Fibroblast of skin of right biceps (primary cell): ENCODE data around the gene RGPD8.
A peak's percentile ranks its signal among the peaks of the same experiment; 100 is the strongest.
"Not testable (repeated sequence)": the region's sequence is repeated elsewhere in the genome, so short reads cannot be mapped to it uniquely, and the experiment has no call there.

Source experiments
- DNase-seq: peaks from one replicate; pipeline ENCODE4 v3.0.0-alpha.2; 2013

The RGPD8 gene

DNA sequence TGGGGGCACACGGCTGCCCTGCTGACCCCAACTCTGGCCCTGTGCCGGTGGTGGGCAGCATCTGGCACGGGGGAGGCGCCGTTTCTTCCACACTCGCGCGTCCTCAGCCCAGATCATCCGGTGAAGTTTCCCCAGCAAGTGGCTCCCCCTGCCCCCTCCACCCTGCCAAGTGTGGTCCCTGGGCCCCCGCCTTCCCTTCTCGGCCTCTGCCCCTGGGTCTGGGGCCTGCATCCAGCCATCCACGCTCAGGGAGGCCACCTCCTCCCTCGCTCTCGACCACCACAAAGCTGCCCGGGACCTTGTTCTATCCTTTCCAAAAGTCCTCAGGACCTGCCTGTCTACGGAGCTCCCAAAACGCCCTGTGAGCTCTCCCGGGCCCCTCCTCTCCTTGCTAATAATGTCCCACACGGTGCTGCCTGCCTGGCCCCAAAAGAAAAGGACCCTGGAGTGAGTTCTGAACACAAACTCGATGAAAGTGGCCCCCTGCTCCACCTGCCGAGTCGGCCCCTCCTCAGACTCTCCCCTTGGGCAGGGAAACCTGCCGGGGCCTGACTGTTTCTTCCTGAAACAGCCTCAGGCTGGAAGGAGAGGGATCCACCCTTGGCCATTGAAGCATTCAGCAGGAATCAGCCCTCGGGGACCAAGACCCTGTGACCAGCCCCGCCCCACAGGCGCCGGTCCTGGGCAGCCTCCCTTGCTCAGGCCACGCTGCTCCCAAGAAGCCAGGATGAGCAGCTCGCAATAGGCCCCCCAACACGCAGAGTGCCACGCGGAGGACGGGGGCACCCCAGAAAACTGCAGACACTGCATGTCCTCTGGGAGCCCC is 1.7 kb upstream of the RGPD8 start:
- not testable (repeated sequence) for DNase-seq

DNA sequence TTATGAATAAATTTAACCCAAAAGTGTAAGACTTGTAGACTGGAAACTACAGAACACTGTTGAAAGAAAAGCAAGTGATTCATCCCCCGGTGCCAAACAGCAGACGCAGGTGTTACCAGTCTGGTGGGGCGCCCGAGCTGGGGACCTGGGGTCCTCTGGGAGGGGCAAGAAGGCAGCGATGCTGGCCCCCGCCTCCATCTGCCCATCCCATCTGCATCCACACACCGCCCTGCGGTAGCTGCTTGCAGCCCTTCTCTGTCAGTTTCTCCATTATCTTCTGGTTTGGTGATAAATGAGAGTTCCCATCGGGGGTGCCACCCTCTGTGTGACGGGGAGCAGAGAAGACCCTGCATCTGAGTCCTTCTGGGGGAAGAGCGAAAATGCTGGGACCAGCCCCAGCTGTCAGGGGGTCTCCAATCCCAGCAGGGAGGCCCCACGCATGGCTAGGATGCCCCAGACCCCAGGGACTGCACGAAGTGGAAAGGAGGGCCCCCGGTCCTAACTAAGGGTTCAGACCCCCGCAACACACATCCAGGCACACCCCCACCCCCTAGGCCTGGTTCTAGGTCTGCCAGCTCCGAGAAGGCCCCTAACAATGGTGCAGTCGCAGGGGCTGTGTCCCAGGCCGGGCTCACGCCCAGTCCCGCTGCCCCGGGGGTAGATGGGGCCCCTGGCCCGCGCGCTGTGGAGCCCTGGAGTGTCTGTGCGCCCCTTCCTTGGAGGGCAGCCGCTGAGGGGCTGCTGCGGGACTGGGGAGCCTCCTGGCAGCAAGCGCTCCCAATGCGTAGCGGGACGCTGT is 686 bp upstream of the RGPD8 start:
- no peak for DNase-seq

- DNase-seq: peak; percentile 12
Measured at GRCh38 chr2:112432735-112433479, 538 bp downstream of the RGPD8 start.

- not testable (repeated sequence) for DNase-seq
Measured at GRCh38 chr2:112432390-112432734, 1.1 kb downstream of the RGPD8 start.

DNA sequence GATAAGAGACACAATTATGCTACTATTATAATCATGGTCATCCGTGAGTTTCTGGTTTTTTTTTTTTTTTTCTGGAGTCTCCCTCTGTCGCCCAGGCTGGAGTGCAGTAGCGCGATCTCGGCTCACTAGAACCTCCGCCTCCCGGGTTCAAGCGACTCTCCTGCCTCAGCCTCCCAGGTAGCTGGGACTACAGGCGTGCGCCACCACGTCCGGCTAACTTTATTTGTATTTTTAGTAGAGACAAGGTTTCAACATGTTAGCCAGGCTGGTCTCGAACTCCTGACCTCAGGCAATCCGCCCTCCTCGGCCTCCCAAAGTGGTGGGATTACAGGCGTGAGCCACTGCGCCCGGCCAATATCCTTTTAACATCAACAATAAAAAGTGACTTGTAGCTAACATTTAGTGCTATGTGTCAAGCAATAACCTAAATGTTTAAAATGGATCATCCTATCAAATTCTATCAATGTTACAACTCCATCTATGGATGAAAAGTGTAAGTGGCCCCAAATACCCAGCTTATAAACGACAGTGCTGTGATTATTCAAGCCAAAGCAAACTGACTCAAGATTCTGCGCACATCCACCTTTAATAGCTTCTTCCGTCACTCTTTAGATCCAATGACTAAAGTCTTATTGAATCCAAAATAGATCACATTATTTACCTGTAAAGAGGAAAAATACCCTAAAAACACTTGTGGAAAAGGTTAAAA is 1.7 kb downstream of the RGPD8 start:
- peak; percentile 53 for DNase-seq

DNA sequence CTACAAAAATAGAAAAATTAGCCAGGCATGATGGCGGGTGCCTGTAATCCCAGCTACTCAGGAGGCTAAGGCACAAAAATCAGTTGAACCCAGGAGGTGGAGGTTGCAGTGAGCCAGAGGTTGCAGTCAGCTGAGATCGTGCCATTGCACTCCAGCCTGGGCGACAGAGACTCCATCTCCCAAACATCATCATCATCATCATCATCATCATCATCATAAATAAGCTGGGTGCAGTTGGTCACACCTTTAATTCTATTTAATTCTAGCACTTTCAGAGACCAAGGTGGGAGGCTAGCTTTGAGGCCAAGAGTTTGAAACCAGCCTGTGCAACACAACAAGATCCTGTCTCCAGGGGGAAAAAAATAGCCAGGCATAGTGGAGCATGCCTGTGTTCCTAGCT is 8.9 kb downstream of the RGPD8 start:
- not testable (repeated sequence) for DNase-seq

GRCh38 chr2:112416860-112417259 is 16.6 kb downstream of the RGPD8 start:
- DNase-seq: not testable (repeated sequence)

DNA sequence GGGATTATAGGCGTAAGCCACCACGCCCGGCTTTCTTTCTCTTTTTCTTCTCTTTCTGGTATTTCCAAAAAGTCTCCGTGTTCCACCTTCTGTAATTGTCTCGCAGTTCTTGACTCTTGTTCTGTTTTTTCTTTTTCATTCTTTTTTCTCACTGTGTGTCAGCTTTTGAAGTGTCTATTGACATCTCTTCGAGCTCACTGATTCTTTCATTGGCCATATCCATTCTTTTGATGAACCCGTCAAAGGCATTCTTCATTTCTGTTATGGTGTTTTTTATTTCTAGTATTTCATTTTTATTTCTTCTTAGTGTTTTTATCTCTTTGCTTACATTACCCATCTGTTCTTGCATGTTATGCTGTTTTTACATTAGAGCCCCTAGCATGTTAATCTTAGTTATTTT is 73.4 kb downstream of the RGPD8 start:
- not testable (repeated sequence) for DNase-seq

- not testable (repeated sequence) for DNase-seq
Measured at GRCh38 chr2:112354335-112354734, 79.1 kb downstream of the RGPD8 start.

DNA sequence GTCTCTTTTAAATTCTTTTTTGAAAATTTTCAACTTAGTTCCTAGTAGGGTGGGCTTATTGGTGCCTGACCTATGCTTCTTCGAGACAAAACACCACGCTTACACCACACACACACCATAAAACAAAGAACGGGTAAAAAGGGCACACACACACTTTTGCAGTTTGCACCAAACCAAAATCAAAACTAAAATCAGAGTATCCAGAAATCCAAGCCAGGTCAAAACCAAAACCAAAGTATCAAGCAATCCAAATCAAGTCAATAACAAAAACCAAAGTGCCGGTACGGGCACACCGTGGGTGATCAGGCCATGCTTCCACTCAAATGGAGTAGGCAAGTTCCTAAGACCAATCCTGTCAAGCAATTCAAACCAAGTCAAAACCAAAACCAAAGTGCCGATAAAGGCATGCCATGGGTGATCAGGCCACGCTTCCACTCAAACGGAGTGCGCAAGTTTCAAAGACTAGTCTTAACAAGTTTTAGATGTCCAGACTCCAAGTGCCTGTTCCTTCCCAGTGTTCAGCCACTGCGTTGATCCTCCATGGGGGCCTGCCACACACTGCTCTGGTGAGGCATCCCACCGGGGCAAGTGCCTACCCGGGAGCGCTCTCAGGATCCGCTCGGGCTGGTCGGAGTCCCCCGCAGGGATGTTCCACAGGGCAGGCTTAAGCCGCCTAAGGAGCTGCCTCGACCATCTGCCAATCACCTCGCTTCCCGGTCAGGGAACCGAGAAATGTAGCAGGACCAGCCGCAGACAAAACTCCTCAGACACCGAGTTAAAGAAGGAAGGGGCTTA is 80.4 kb downstream of the RGPD8 start:
- not testable (repeated sequence) for DNase-seq

- DNase-seq: not testable (repeated sequence)
Measured at GRCh38 chr2:112352292-112352691, 81.2 kb downstream of the RGPD8 start.

GRCh38 chr2:112345030-112346027 is 88.1 kb downstream of the RGPD8 start:
- DNase-seq: no peak

DNA sequence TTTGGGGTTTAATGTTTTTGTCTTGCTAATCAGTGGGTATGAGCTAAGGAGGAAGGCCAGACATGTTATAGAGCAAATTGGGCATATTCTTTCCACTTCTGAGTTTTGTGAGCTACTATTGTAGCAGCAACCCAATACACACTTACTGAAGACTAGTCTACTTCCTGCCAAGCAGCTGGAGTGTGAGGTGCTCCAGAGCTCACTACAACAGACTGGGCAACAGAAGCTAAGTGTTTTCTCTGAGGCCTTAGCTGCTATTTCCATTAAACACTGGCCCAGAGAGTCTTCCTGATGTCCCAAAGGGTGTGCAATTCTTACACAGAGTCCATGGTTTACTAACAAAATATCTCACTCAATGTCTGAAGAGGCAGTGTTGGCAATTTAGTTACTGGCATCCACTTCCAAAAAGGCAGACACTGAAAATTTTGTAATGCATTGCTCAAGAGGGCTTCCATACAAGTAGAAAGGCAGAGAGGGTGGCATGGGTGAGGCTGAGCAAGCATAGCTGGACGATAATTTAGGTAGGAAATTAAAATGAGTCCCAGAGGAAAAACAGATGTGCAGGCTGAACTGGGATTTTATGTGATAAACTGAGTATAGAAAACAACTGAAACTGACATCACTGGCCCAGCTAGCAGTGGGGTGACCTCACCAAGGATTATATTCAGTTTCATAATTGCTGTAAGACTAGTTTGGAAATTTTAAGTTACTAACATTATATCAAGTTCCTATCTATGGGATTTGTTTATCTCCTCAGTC is 89.4 kb downstream of the RGPD8 start:
- no peak for DNase-seq

- DNase-seq: peak; percentile 36
Measured at GRCh38 chr2:112342067-112342550, 91.3 kb downstream of the RGPD8 start.

DNA sequence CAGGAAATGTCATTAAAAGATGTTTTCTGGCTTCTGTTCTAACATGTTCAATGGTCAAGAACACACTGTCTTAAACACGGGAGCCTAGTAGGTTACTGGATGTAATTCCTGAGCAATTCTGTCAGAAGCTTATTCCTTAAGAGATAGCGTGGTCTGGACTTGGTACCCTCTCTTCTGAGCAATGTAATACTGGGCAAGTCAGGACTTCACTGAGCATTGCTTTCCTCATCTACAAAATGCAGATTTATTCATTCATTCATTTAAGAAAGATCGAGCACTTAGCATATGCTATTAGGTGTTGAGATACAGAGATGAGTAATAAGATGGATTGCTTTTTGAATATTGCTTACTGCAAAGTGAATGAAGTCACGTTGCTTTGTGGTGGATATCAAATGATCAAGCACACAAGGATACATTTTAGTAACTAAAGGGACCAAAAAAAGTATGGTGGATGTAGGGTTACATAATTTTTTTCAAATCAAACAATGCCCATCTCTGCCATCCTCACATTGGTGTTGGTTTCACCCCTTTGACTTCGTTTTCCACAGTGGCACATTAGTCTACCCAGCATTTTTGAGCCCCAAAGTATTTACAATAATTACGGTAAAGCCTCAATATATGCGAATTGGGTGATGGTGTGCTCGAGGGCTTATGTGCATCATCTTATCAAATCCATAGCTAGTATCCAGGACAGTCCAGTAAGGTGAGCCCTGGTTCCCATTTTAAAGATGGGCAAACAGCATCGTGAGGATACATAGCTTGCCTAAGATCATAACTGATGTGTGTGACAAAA is 92.8 kb downstream of the RGPD8 start:
- DNase-seq: no peak

DNA sequence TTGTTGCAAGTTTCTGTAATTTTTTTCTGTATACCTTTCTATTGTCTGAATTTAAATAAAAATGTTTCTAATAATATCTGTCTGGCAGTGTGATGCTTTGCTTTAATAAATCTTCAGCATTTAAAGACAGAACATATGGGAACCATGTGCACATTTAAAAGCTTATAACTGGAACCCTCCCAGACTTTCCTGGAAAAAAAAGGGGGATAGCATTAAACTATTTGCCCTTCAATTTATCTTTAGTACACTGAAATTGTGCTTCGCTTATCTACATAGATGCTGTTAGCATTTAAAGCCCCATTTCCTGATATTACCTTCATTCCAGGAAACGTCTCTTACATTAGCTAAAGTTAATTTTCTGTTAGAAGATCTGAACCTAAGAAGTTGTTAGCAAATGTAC is 93.5 kb downstream of the RGPD8 start:
- DNase-seq: no peak

DNA sequence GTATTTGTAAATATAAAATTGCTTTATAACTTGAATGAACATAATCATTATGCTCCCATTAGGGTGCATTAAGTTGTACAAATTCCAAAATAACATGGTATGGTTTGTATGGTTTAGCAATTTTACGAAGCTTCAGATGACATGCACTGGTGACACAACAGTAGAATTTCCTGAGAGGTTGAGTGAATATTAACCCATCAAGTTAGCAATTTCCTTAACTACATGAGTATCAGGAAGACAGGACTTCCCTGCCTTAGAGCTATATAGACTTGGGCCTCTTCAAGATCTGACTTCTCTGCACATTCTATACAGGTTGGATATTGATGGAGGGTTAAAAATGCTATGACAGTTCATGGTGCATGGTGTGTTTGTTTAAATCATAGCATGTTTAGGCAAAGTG is 97.8 kb downstream of the RGPD8 start:
- no peak for DNase-seq

DNA sequence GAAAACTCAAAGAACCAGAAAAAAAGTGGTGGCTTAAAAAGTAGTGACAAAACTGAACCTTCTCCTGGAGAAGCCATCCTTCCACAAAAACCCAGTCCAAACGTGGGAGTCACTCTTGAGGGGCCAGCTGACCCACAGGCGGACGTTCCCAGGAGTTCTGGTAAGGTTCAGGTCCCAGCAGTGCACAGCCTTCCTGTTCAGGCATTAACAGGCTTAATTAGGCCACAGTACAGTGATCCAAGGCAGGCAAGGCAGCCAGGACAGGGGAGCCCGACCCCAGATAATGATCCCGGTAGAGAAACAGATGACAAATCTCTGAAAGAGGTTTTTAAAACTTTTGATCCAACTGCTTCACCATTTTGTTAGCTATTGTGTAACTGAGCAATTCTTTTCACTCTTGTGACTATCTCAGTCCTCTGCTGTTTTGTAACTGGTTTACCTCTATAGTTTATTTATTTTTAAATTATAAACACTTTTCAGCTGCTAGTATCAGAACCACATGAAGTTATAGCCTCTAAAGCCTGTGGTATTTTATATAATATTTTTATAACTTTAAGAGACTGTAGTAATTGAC is 101.2 kb downstream of the RGPD8 start:
- no peak for DNase-seq
